IMR-90 (cell line): ENCODE data around the gene STAB1. TPM values are rescaled to one million over a fixed set of nuclear protein-coding genes. Genes with fewer than 3 reads are reported as not detected.

Experiments used
- ATAC-seq: fragments of 200-7000 bp; cut with Tn5 transposase; 2 replicates; pipeline ENCODE4 v1.9.1; 2020; ENCODE audit warnings: low read depth, mild to moderate bottlenecking, moderate library complexity
- BruUV-seq: library from RNA; stranded (reverse); fragments of 400-500 nt; replicated peaks from 2 replicates; lab custom pipeline; 2021; lab: Mats Ljungman, UMichigan
- CTCF ChIA-PET: fragments of 300-600 bp; formaldehyde crosslinking; extraction: SDS; loops from one replicate; lab custom pipeline; 2021; ENCODE audit warnings: antibody characterized with exemption; lab: Yijun Ruan, JAX
- POLR2A ChIA-PET: fragments of 300-600 bp; sonication (Branson Sonifier 250); formaldehyde crosslinking; loops from one replicate; lab custom pipeline; 2022; ENCODE audit warnings: antibody characterized with exemption; ENCODE audit not compliant: unreplicated experiment; lab: Charles Lee
- DNase-seq: peaks from one replicate; pipeline ENCODE4 v3.0.0; 2013
- H2AFZ ChIP-seq: replicated peaks from 2 replicates; pipeline ENCODE3; 2013; ENCODE audit warnings: low read length, mild to moderate bottlenecking; ENCODE audit not compliant: poor library complexity
- H2AK5ac ChIP-seq: 2 replicates; pipeline ENCODE4 v1.6.1; 2013; ENCODE audit warnings: low read depth, low read length, inconsistent platforms
- H2AK9ac ChIP-seq: replicated peaks from 2 replicates; pipeline ENCODE3; 2013; ENCODE audit warnings: mild to moderate bottlenecking, low read depth, low read length, moderate library complexity; ENCODE audit not compliant: poor library complexity
- H2BK120ac ChIP-seq: 2 replicates; pipeline ENCODE4 v1.6.1; 2013; ENCODE audit warnings: low read depth, low read length, inconsistent platforms
- H2BK15ac ChIP-seq: 3 replicates; pipeline ENCODE4 v1.6.1; 2013; ENCODE audit warnings: low read depth, low read length, inconsistent platforms
- H2BK20ac ChIP-seq: 2 replicates; pipeline ENCODE4 v1.6.1; 2013; ENCODE audit warnings: low read depth, mild to moderate bottlenecking, inconsistent platforms, low read length, moderate library complexity
- H2BK5ac ChIP-seq: 2 replicates; pipeline ENCODE4 v1.6.1; 2013; ENCODE audit warnings: mild to moderate bottlenecking, low read depth, low read length, inconsistent platforms; ENCODE audit not compliant: poor library complexity, severe bottlenecking
- H3K14ac ChIP-seq: replicated peaks from 2 replicates; pipeline ENCODE4 v1.6.1; 2013; ENCODE audit warnings: low read depth, low read length, inconsistent platforms
- H3K18ac ChIP-seq: 2 replicates; pipeline ENCODE4 v1.6.1; 2013; ENCODE audit warnings: low read depth, low read length, control low read depth
- H3K23ac ChIP-seq: 2 replicates; pipeline ENCODE4 v1.6.1; 2013; ENCODE audit warnings: low read depth, low read length, inconsistent platforms
- H3K27ac ChIP-seq: 2 replicates; pipeline ENCODE4 v1.5.1; 2013; ENCODE audit warnings: mild to moderate bottlenecking, control low read depth, low read length; ENCODE audit not compliant: insufficient read depth
- H3K27me3 ChIP-seq: 2 replicates; pipeline ENCODE4 v1.6.1; 2013; ENCODE audit warnings: low read length; ENCODE audit not compliant: control insufficient read depth, insufficient read depth
- H3K36me3 ChIP-seq: 2 replicates; pipeline ENCODE4 v1.6.1; 2013; ENCODE audit warnings: low read length, mixed read lengths; ENCODE audit not compliant: control insufficient read depth, insufficient read depth
- H3K4ac ChIP-seq: 2 replicates; pipeline ENCODE4 v1.6.1; 2013; ENCODE audit warnings: low read depth, low read length, inconsistent platforms
- H3K4me1 ChIP-seq: 2 replicates; pipeline ENCODE4 v1.6.1; 2013; ENCODE audit warnings: low read length, mixed read lengths; ENCODE audit not compliant: control insufficient read depth, insufficient read depth
- H3K4me2 ChIP-seq: 2 replicates; pipeline ENCODE4 v1.6.1; 2013; ENCODE audit warnings: low read depth, mild to moderate bottlenecking, control low read depth, low read length, moderate library complexity
- H3K4me3 ChIP-seq: 2 replicates; pipeline ENCODE4 v1.5.1; 2013; ENCODE audit warnings: low read depth, mild to moderate bottlenecking, control low read depth, low read length, moderate library complexity; ENCODE audit not compliant: insufficient read depth
- H3K56ac ChIP-seq: 2 replicates; pipeline ENCODE4 v1.6.1; 2013; ENCODE audit warnings: low read length, inconsistent platforms; ENCODE audit not compliant: insufficient read depth; ENCODE audit errors: extremely low read depth
- H3K79me1 ChIP-seq, 2 experiments: 2 replicates each; pipeline ENCODE4 v1.6.1; 2013; ENCODE audit warnings: low read length in 2 of 2, inconsistent platforms in 1 of 2, low read depth in 1 of 2
- H3K9ac ChIP-seq: 2 replicates; pipeline ENCODE4 v1.6.1; 2013; ENCODE audit warnings: low read depth, low read length, control low read depth
- H3K9me1 ChIP-seq: 2 replicates; pipeline ENCODE4 v1.6.1; 2013; ENCODE audit warnings: low read length, inconsistent platforms; ENCODE audit not compliant: insufficient read depth
- H3K9me3 ChIP-seq: 2 replicates; pipeline ENCODE4 v1.6.1; 2013; ENCODE audit warnings: low read length; ENCODE audit not compliant: control insufficient read depth, insufficient read depth
- H4K20me1 ChIP-seq: 2 replicates; pipeline ENCODE4 v1.6.1; 2013; ENCODE audit warnings: low read length, inconsistent platforms; ENCODE audit not compliant: insufficient read depth
- H4K5ac ChIP-seq: 2 replicates; pipeline ENCODE4 v1.6.1; 2013; ENCODE audit warnings: mild to moderate bottlenecking, low read depth, low read length, control low read depth
- H4K8ac ChIP-seq, 2 experiments: 2 replicates each; pipeline ENCODE4 v1.6.1; 2013; ENCODE audit warnings: low read depth in 2 of 2, low read length in 2 of 2, control low read depth in 1 of 2, inconsistent platforms in 1 of 2
- H4K91ac ChIP-seq: 2 replicates; pipeline ENCODE4 v1.6.1; 2013; ENCODE audit warnings: low read depth, low read length, inconsistent platforms; ENCODE audit not compliant: insufficient read depth
- BHLHE40 ChIP-seq: fragments of 150-350 bp; IDR thresholded peaks from 2 replicates; pipeline ENCODE4 v1.6.1; 2016; ENCODE audit warnings: mild to moderate bottlenecking, low read depth, low read length
- CEBPB ChIP-seq: IDR thresholded peaks from 2 replicates; pipeline ENCODE4 v1.6.1; 2012; ENCODE audit warnings: low read depth, low read length, improper control_type of control experiment
- CHD1 ChIP-seq: IDR thresholded peaks from 2 replicates; pipeline ENCODE4 v1.6.1; 2012; ENCODE audit warnings: low read depth, low read length, improper control_type of control experiment
- ELK1 ChIP-seq: fragments of 150-350 bp; IDR thresholded peaks from 2 replicates; pipeline ENCODE4 v1.6.1; 2016; ENCODE audit warnings: low read depth, mild to moderate bottlenecking, low read length, moderate library complexity, borderline replicate concordance
- FOS ChIP-seq: fragments of 150-350 bp; IDR thresholded peaks from 2 replicates; pipeline ENCODE4 v1.6.1; 2016; ENCODE audit warnings: low read depth, low read length
- MAZ ChIP-seq: IDR thresholded peaks from 2 replicates; pipeline ENCODE4 v1.6.1; 2012; ENCODE audit warnings: low read depth, mild to moderate bottlenecking, low read length, improper control_type of control experiment, moderate library complexity, borderline replicate concordance
- MXI1 ChIP-seq: IDR thresholded peaks from 2 replicates; pipeline ENCODE4 v1.6.1; 2012; ENCODE audit warnings: low read depth, mild to moderate bottlenecking, low read length, moderate library complexity, borderline replicate concordance
- NFE2L2 ChIP-seq: fragments of 150-350 bp; IDR thresholded peaks from 2 replicates; pipeline ENCODE4 v1.6.1; 2016; ENCODE audit warnings: low read depth, mild to moderate bottlenecking, low read length
- RCOR1 ChIP-seq: IDR thresholded peaks from 2 replicates; pipeline ENCODE4 v1.6.1; 2012; ENCODE audit warnings: mild to moderate bottlenecking, low read length, improper control_type of control experiment; ENCODE audit not compliant: insufficient replicate concordance
- SMC3 ChIP-seq: fragments of 150-350 bp; IDR thresholded peaks from 2 replicates; pipeline ENCODE4 v1.6.1; 2016; ENCODE audit warnings: low read depth, mild to moderate bottlenecking, antibody characterized with exemption, low read length, moderate library complexity
- USF2 ChIP-seq: fragments of 150-350 bp; IDR thresholded peaks from 2 replicates; pipeline ENCODE4 v1.6.1; 2017; ENCODE audit warnings: mild to moderate bottlenecking, antibody characterized with exemption, low read length, low read depth
- WGBS, 2 experiments: methylation state at CpG; one replicate each; pipeline versions ENCODE4 v1.1.5 to v1.1.7; 2013; ENCODE audit warnings: missing lambda C conversion rate in 2 of 2; ENCODE audit not compliant: insufficient read length in 1 of 2; ENCODE audit errors: extremely low coverage in 2 of 2; 5-methylcytosine and 5-hydroxymethylcytosine counted together
- dilution Hi-C: fragments of 300-500 bp; cut with HindIII; formaldehyde crosslinking; loops from one replicate; pipeline ENCODE4 v1.14.3; 2018; ENCODE audit warnings: low sequenced_read_pairs; ENCODE audit not compliant: unreplicated experiment
- in situ Hi-C: fragments of 300-500 bp; cut with MboI; formaldehyde crosslinking; loops from 3 replicates; pipeline ENCODE4 v1.14.3; 2019; ENCODE audit warnings: low sequenced_read_pairs, inconsistent platforms, mixed read lengths
- intact Hi-C: fragments of 100-400 bp; cut with micrococcal nuclease; formaldehyde crosslinking; loops from 2 replicates; pipeline ENCODE4 v1.10.0; 2022
- polyA plus RNA-seq, 3 experiments: library from polyadenylated mRNA; depleted of rRNA; stranded (reverse); fragments of >200 nt; gene quantifications; 2 replicates each; pipeline ENCODE4 v1.2.3, GENCODE V29; 2012; ENCODE audit warnings: low replicate concordance in 1 of 3
- total RNA-seq: library from RNA; depleted of rRNA; stranded (reverse); fragments of >200 nt; gene quantifications from 2 replicates; pipeline ENCODE4 v1.2.3, GENCODE V29; 2012

Gene STAB1
- total and polyA plus RNA-seq, 2 of the 4 experiments (the other 2 are of a cell fraction) = not detected

DNA sequence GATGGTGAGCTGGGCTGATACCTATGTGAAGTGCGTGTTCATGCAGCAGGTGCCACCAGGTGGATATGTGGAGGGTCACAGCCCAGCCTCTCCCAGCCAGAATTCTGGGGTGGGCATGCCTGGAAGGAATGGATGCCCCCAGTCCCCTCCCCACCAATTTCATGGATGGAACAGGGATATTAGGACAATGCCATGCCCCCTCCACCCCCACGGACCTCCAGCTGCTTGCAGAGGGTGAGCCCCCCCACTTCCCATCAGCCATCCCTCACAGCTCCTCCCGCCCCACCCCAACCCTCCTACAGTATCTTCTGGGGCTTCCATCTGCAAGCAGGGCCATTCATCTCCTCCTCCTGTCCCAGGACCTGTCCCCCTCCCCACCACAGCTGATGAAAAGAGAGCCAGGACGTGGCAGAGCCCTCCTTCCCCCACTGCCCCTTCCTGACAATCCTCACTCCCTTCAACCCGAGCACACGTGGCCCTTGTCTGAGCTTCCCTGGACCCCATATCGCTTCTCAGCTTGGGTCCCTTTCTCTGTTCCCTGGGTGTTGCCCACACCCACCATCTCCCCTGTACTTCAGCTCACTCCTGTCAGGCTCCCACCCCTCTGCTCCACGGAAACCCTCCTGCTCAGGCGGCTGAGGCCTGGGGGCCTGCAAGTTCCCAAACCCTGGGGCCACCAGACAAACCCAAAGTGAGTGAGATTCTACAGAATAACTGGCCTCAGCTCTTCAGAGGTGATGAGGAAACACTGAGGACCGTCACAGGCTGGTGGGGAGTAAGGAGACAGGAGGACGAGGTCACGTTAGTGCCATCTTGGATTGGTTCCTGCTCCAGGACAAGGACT, 47.4 kb upstream of the STAB1 start:
- Histone ChIP-seq H3K4me2 (no peak overlapping the region), H2AK9ac (no peak overlapping the region), H2AFZ (no peak overlapping the region), H3K23ac (no peak overlapping the region; the same call in 1 of the 2 replicates), H3K14ac (no peak overlapping the region), H2BK20ac (no peak overlapping the region), H3K4me3 (no peak overlapping the region), H2BK15ac (no peak overlapping the region), H3K27ac (no peak overlapping the region), H4K5ac (no peak overlapping the region), H4K8ac (no peak overlapping the region), H3K4me1 (no peaks in the 10 kb centered on the region; the same call in 1 of the 2 replicates), H3K36me3 (no peaks in the 10 kb centered on the region), H4K20me1 (no peaks in the 10 kb centered on the region; the same call in none of the 2 replicates), H3K4ac (no peak overlapping the region), H3K9me3 (no peaks in the 10 kb centered on the region), H3K56ac (no peak overlapping the region), H3K79me1 (no peaks in the 10 kb centered on the region), H4K91ac (no peak overlapping the region), H2BK120ac (no peak overlapping the region), H2AK5ac (no peak overlapping the region), H3K27me3 (no peaks in the 10 kb centered on the region), H3K9ac (no peak overlapping the region), H3K18ac (no peak overlapping the region), H3K9me1 (no peaks in the 10 kb centered on the region), H2BK5ac (no peak overlapping the region)
- TF ChIP-seq CEBPB (no peak), CHD1 (no peak), USF2 (no peak), MXI1 (no peak), NFE2L2 (no peak), BHLHE40 (no peak), SMC3 (no peak), ELK1 (no peak), FOS (no peak), RCOR1 (no peak), MAZ (no peak)
- intact Hi-C loops (loop anchor here (1.0 to 5.0 kb wide), 4 partner anchors 19 to 225 kb away; no protein-coding TSS in a partner anchor), in situ Hi-C loops (no loop called here), dilution Hi-C loops (no loop called here)
- POLR2A ChIA-PET = interaction anchor here (0.6 kb wide), 1 partner anchor 90 kb away, joined by 3 read pairs; no protein-coding TSS in a partner anchor
- CTCF ChIA-PET = interaction anchor here (0.6 to 3.2 kb wide), 7 partner anchors 9 to 473 kb away, joined by 3 to 13 read pairs (median 4); no protein-coding TSS in a partner anchor
- ATAC-seq = no peak
- DNase-seq = no peak
- no TSS peak for BruUV-seq
- WGBS, 2 experiments = 88% methylated on average over 6 of the region's 12 CpGs; no CpG with 5 or more reads in 1 of the 2 experiments
